ENCODE measurements around the gene FOXC1.

FOXC1 gene

GRCh38 chr6:1600063-1600763, 9.5 kb upstream of the FOXC1 start:
- DNase-seq (ENCODE audit: low spot score), result no peak

GRCh38 chr6:1600764-1601157, 9.0 kb upstream of the FOXC1 start:
- no peak for DNase-seq (ENCODE audit: low spot score)

- DNase-seq (ENCODE audit: low spot score), result no peak
These were observed 8.3 kb upstream of the FOXC1 start for GRCh38 chr6:1601158-1602048.

DNA sequence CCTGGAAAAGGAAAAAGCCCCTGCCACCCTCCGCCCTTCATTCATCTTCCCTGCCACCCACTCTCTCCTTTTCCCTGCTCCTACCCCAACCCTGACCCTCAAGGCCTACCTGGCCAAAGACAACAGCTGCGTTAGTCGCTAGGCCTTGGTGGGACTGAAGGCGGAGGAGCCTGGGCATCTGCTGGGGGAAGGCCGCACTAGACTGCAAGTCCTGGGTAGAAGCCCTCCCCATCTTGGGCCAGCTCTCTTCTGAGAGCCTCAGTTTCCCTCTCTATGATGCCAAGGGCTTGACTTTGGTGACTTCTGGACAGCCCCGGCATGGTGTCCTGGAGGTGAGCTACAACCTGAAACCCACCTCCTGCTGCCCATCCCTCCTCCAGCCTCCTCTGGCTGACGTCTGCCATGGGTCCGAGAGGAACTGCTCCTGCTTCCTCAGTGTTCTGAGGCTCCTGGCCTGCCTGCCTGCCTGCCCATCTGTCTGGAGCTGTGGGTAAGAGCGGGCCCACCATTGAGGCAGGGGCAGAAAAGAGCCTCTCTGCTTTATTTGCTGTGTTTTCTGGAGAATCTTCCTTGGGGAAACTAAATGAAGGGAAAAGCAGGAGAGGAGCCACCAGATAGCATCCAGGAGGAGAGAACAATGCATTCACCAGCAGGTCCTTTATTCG, 7.5 kb upstream of the FOXC1 start:
- no peak for DNase-seq (ENCODE audit: low spot score)

DNA sequence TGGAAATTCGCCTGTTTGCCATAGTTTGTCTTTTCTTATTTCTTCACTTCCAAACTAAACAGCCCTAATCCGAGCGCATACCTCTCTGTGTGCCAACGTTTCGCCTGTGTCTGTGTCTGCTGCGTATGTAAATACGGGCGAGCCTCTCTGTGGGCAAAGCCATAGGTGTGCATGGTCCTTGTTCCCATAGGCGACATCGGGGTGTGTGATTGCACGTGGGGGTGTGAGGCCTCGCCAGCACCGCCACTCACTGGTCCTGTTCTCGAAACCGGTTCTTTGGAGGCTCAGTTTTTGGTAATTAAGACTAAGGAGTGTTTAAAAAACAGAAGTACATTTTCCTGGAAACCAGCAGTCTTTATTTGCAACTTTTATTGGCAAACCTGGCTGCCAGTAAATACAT, 6.0 kb upstream of the FOXC1 start:
- no peak for DNase-seq (ENCODE audit: low spot score)

GRCh38 chr6:1604158-1605003, 5.3 kb upstream of the FOXC1 start:
- DNase-seq (ENCODE audit: low spot score), result peak; percentile 91

DNA sequence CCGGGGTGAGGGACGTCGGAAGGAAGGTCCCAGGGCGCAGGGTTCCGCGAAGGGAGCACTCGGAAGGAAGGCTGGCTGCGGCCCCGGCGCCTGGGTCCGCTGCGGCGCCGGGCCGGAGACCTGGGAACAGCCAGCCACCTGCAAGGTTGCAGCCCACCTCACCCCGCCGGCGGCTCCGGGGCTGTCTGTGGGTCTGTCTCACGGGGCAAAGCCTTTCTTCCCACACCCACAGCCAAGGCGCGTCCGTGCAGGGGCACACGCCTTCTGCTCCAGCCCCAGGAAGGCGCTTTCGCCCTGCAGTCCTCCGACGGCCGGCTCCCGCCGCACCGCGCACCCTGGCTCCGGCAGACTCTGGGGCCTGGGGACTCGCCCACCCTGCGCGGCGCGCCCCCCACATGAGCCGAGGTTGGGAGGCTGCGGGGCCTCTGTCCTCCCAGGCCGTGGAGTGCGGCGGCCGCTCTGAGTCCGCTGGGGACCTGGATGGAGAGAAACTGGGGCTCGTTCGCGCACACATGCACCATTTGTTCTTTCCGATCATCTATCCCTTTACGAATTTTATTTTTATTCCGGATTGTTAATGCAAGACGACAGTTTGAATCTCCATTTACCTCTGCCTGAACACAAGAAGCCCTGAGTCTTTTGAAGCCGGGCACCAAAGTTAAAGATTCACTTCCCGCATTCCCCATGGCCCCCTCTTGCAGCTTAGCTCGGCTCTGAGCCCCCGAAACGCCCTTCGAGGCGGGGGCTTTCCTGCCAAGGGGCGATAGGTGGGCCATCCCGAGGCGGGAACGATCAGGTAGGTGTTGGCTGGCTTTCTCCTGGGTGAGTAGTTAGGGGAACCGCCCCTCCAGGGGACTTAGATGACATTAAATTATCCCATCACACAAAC, 4.5 kb upstream of the FOXC1 start:
- peak; percentile 63 for DNase-seq (ENCODE audit: low spot score)

DNA sequence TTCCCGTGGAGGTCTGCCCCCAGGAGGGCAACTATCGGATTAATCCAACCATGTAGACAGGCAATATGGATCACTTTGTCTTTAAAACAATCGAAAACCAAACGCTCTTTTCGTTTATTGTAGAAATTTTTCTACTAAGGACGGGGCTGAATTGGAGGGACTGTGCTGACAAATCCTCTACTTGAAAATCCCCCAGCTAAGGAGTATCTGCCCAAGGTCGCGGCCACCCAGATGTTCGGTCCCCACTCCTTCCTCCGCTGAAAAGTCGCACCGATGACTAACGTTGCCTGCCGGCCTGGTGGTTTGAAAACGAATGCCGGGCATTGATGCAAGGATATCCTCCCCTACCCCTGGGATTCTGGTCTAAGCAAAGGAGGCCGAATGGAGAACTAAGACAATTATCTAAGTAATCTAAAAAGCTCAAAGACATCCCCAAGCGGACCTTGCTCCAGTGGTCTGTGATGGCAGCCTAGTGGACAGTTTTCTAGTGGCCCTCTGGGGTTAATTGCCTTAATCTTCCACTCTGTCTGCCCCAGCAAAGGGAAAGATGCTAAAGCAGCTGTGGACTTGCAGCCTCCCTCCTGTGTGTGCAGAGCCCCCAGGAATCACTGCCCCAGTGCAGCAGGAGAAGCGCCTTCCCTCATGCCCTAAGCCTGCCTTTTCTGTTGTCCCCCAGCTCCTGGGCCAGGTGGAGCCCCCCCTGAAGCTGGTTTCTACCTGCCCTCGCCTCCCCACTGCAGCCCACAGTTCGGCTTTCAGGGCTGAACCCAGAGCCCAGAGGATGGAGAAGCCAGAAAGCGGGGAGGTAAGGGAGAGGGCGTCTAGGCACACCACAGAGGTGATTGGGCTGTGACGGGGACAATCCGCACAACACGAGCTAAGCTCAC, 3.6 kb upstream of the FOXC1 start:
- DNase-seq (ENCODE audit: low spot score), result peak; percentile 49

DNA sequence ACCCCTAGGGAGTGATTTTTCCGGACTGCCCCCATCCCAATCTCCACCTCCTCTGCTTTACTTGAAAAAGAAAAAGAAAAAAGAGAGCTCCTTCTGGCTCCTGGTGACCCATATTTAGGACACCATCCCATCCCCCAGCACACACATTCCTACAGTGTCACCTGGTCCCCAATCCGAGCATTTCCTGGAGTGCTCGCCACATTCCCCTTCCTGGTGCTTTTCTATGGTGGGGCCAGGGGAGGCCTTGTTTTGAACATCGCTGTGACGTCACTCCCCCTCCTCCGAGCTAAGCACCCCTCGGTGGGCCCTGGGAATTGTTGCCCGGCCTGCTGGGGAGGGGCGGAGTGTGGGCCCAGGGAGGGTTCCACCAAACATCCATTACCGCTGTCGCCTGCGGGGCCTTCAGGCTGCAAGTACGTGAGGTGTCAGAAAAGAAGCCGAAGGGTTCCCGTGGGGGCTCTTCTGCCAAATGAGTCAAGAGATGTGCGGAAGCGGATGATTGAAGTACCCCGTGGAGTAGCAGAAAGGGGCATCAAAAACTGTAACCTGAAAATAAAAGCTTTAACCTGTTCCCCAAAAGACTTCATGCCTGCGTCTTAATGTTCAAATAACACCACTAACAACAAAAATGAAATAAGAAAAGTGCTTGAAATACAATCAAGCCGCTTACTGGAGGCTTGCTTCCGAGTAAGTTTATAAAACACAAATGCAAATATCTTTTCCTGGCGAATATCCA, 2.8 kb upstream of the FOXC1 start:
- peak; percentile 69 for DNase-seq (ENCODE audit: low spot score)

GRCh38 chr6:1607516-1608221, 2.0 kb upstream of the FOXC1 start:
- DNase-seq (ENCODE audit: low spot score), result peak; percentile 74

GRCh38 chr6:1608222-1609040, 1.3 kb upstream of the FOXC1 start:
- peak; percentile 58 for DNase-seq (ENCODE audit: low spot score)

DNA sequence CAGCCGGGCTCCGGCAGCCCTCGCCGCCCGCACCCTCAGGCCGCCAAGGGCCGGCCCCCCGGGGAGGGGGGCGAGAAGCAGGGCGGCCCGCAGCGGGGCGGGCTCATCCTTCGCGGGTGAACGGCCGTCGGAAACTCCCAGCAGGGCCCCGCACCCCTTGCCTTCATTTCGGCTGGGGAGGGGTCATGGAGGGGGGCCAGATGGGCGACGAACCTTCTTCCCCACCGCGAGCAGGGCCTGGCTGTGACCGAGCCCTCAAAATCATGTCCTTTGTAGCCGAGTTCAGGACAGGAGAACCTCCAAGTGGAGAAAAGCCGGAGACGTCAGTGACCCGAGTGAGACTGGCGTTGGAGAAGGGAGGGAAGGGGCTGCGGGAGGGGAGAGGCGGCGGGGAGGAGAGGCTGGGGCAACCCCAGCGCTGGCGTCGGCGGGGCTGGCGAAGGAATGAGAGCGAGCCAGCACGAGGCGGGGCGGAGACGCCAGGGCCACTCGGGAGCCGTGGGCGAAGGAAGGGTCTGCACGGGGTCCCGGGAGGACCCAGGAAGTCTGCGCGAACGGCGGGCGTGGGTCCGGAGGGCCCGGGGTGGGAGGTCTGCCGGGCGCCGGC, 571 bp upstream of the FOXC1 start:
- DNase-seq (ENCODE audit: low spot score), result no peak

DNA sequence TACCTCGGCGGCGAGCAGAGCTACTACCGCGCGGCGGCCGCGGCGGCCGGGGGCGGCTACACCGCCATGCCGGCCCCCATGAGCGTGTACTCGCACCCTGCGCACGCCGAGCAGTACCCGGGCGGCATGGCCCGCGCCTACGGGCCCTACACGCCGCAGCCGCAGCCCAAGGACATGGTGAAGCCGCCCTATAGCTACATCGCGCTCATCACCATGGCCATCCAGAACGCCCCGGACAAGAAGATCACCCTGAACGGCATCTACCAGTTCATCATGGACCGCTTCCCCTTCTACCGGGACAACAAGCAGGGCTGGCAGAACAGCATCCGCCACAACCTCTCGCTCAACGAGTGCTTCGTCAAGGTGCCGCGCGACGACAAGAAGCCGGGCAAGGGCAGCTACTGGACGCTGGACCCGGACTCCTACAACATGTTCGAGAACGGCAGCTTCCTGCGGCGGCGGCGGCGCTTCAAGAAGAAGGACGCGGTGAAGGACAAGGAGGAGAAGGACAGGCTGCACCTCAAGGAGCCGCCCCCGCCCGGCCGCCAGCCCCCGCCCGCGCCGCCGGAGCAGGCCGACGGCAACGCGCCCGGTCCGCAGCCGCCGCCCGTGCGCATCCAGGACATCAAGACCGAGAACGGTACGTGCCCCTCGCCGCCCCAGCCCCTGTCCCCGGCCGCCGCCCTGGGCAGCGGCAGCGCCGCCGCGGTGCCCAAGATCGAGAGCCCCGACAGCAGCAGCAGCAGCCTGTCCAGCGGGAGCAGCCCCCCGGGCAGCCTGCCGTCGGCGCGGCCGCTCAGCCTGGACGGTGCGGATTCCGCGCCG, 994 bp downstream of the FOXC1 start:
- no peak for DNase-seq (ENCODE audit: low spot score)

GRCh38 chr6:1611322-1611571, 1.5 kb downstream of the FOXC1 start:
- DNase-seq (ENCODE audit: low spot score), result no peak

DNA sequence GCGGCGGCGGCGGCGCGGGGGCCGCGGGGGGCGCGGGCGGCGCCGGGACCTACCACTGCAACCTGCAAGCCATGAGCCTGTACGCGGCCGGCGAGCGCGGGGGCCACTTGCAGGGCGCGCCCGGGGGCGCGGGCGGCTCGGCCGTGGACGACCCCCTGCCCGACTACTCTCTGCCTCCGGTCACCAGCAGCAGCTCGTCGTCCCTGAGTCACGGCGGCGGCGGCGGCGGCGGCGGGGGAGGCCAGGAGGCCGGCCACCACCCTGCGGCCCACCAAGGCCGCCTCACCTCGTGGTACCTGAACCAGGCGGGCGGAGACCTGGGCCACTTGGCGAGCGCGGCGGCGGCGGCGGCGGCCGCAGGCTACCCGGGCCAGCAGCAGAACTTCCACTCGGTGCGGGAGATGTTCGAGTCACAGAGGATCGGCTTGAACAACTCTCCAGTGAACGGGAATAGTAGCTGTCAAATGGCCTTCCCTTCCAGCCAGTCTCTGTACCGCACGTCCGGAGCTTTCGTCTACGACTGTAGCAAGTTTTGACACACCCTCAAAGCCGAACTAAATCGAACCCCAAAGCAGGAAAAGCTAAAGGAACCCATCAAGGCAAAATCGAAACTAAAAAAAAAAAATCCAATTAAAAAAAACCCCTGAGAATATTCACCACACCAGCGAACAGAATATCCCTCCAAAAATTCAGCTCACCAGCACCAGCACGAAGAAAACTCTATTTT, 2.0 kb downstream of the FOXC1 start:
- peak; percentile 83 for DNase-seq (ENCODE audit: low spot score)
